Karpas-422 (cell line): Measurements from ENCODE around the gene RILPL1. TPM values are rescaled to one million over a fixed set of nuclear protein-coding genes. Genes with fewer than 3 reads are reported as not detected.
"Not testable (repeated sequence)": the region's sequence is repeated elsewhere in the genome, so short reads cannot be mapped to it uniquely, and the experiment has no call there.

Source experiments
- DNase-seq: peaks from one replicate; pipeline ENCODE4 v3.0.0-alpha.2; 2015
- H2AFZ ChIP-seq: fragments of 200-600 bp; sonication (generic); 2 replicates; pipeline ENCODE4 v1.6.1; 2014; ENCODE audit warnings: antibody characterized with exemption, low read length, mixed read lengths
- H3K27ac ChIP-seq: fragments of 200-600 bp; sonication (generic); 2 replicates; pipeline ENCODE4 v1.5.1; 2014; ENCODE audit warnings: mild to moderate bottlenecking, low read length, moderate library complexity
- H3K27me3 ChIP-seq: fragments of 200-600 bp; sonication (generic); 2 replicates; pipeline ENCODE4 v1.6.1; 2014; ENCODE audit warnings: low read length, mixed read lengths
- H3K36me3 ChIP-seq: fragments of 200-600 bp; sonication (generic); 2 replicates; pipeline ENCODE4 v1.6.1; 2014; ENCODE audit warnings: low read length, mixed read lengths; ENCODE audit not compliant: insufficient read depth
- H3K4me1 ChIP-seq: fragments of 200-600 bp; sonication (generic); 2 replicates; pipeline ENCODE4 v1.6.1; 2014; ENCODE audit warnings: mild to moderate bottlenecking, low read length, mixed read lengths
- H3K4me2 ChIP-seq: fragments of 200-600 bp; sonication (generic); 2 replicates; pipeline ENCODE4 v1.6.1; 2014; ENCODE audit warnings: low read length, low read depth, mild to moderate bottlenecking; ENCODE audit not compliant: poor library complexity, severe bottlenecking
- H3K4me3 ChIP-seq: fragments of 200-600 bp; sonication (generic); 2 replicates; pipeline ENCODE4 v1.5.1; 2014; ENCODE audit warnings: mild to moderate bottlenecking, antibody characterized with exemption, low read length, mixed read lengths
- H3K79me2 ChIP-seq: fragments of 200-600 bp; sonication (generic); 2 replicates; pipeline ENCODE4 v1.6.1; 2014; ENCODE audit warnings: mild to moderate bottlenecking, low read length, mixed read lengths
- H3K9ac ChIP-seq: fragments of 200-600 bp; sonication (generic); 2 replicates; pipeline ENCODE4 v1.6.0; 2014; ENCODE audit warnings: low read length
- H3K9me2 ChIP-seq: fragments of 200-600 bp; sonication (generic), shearing (Covaris generic); replicated peaks from 2 replicates; pipeline ENCODE4 v1.6.0; 2014; ENCODE audit warnings: mild to moderate bottlenecking, low read length, moderate library complexity; ENCODE audit not compliant: insufficient read depth
- H3K9me3 ChIP-seq: fragments of 300-700, 200-600 bp; sonication (generic); 2 replicates; pipeline ENCODE4 v1.6.1; 2014; ENCODE audit warnings: low read length, mixed read lengths
- H4K20me1 ChIP-seq: fragments of 200-600 bp; sonication (generic); 2 replicates; pipeline ENCODE4 v1.6.1; 2014; ENCODE audit warnings: mild to moderate bottlenecking, antibody characterized with exemption, low read length, low read depth; ENCODE audit not compliant: insufficient read depth
- total RNA-seq: library from RNA; depleted of rRNA; stranded (reverse); fragments of >200 nt; shearing (Covaris generic); gene quantifications from 2 replicates; pipeline ENCODE4 v1.2.3, GENCODE V29; 2014; ENCODE audit warnings: low replicate concordance

Gene RILPL1
- total RNA-seq, 1 experiment from 2014 or later = not detected

DNA sequence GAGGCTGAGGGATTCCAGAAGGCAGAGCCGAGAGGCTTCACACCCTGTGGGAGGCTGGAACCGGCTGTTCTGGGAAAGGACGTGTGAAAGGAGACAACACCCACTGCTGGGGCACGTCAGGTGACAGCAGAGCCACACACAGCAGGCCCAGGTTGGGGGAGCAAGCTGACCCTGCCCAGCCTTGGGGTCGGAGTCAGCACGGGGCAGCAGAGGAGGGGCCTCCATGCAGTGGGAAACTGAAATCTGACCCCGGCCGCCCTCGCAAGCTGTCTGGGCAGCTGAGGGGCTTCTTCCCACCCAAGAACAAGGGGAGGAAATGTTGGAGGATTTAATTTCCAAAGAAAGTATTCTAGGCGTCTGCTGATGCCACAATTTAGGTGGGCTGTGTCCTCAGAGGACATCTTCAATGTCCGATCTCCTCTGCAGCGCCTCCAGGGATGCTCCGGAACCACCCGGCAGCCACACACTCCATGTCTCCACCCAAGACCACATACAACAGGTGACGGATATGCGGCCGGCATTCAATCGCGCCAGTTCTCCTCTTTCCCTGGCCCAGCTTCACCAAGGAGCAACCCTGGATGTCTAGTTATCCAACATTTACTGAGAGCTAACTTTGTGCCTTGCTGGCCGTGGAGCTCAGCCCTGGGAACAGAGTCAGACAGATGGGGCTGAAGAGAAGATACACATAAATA lies 44.8 kb downstream of the RILPL1 start:
- H3K9me3 ChIP-seq = no peaks in the 10 kb centered on the region
- H3K9ac ChIP-seq = no peak overlapping the region

DNA sequence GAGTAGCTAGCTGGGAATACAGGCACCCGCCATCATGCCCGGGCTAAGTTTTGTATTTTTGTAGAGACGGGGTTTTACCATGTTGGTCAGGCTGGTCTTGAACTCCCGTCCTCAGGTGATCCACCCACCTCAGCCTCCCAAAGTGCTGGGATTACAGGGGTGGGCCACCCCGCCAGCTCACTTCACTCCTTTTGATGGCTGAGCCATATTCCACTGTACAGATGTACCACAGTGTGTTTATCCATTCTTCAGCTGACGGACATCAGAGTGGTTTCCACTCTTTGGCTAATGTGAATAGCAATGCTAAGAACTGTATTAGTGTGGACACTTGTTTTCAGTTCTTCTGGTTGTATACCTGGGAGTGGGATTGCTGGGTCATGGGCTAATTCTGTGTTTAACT lies 46.1 kb downstream of the RILPL1 start:
- Histone ChIP-seq H3K36me3 (no peaks in the 10 kb centered on the region), H2AFZ (no peak overlapping the region), H4K20me1 (no peaks in the 10 kb centered on the region), H3K4me1 (no peaks in the 10 kb centered on the region), H3K4me2 (no peak overlapping the region), H3K9me2 (no peaks in the 10 kb centered on the region), H3K9ac (no peak overlapping the region), H3K27me3 (no peaks in the 10 kb centered on the region), H3K27ac (no peak overlapping the region), H3K9me3 (no peaks in the 10 kb centered on the region), H3K79me2 (no peaks in the 10 kb centered on the region), H3K4me3 (no peak overlapping the region)
- no peak for DNase-seq

More for the DNA sequence above, 44.8 kb downstream of the RILPL1 start:
- DNase-seq = no peak
- no peaks in the 10 kb centered on the region for H3K36me3 ChIP-seq
- H3K27ac ChIP-seq = no peak overlapping the region
- no peaks in the 10 kb centered on the region for H4K20me1 ChIP-seq
- H3K9me2 ChIP-seq = no peaks in the 10 kb centered on the region
- no peaks in the 10 kb centered on the region for H3K4me1 ChIP-seq
- H2AFZ ChIP-seq = no peak overlapping the region
- no peak overlapping the region for H3K4me2 ChIP-seq
- H3K27me3 ChIP-seq = no peaks in the 10 kb centered on the region
- H3K4me3 ChIP-seq = no peak overlapping the region
- no peaks in the 10 kb centered on the region for H3K79me2 ChIP-seq

DNA sequence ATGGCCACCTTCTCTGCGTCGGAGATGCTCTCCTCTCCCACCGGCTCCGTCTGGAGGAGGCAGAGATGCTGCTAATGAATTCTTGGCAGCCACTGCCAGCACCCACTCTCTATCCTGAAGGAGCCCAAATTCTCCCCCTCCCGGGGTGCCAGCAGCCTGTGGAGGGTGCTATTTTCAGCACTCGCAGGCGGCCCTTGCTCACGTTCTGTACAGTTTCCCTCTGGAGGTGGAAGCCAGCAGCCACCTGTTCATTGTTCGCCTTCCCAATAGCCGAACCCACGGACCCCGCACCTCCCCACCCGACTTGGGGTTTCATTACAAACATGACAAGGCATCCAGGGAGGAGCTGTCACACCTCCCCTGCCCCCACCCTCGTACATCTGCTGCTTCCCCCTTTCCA lies 47.8 kb downstream of the RILPL1 start:
- Histone ChIP-seq H3K79me2 (no peaks in the 10 kb centered on the region), H3K4me1 (peaks cover 7% of the 10 kb centered on the region), H3K27ac (no peak overlapping the region), H3K9ac (no peak overlapping the region), H3K4me3 (no peak overlapping the region), H3K4me2 (no peak overlapping the region), H3K9me2 (no peaks in the 10 kb centered on the region), H2AFZ (no peak overlapping the region), H3K27me3 (no peaks in the 10 kb centered on the region), H3K9me3 (no peaks in the 10 kb centered on the region), H4K20me1 (no peaks in the 10 kb centered on the region), H3K36me3 (no peaks in the 10 kb centered on the region)
- DNase-seq = no peak

DNA sequence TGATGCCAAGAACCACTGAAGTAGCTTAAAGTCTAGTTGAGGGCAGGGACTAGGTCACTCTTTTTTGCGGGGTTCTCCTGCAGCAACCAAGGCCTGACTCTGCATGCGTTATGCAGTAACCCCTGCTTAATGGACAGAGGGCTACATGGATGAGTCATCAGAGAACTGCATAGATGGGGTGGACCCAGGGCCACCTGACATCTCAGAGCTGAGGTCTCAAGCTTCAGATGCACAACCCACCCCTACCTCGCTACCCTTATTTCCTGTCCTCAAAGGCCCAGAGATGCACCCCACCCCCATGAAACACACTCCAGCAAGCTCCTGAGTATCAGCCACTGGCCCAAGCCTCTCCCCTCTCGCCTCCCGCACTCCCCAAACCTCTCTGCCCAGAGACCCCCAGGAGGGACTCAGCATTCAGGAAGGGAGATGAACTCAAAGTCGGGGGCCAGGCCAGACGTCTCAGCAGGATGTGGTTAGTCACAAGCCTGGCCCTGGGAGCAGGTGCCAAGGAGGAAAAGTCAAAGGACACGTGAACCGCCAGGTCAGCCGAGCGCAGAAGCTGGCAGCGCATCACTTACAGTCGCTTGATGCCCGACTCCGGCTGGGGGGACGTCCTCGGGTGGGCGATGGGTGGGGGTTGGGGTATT lies 49.8 kb downstream of the RILPL1 start:
- Histone ChIP-seq H3K4me3 (no peak overlapping the region), H3K9me3 (no peaks in the 10 kb centered on the region), H3K27ac (no peak overlapping the region), H4K20me1 (no peaks in the 10 kb centered on the region), H2AFZ (no peak overlapping the region), H3K27me3 (no peaks in the 10 kb centered on the region), H3K36me3 (no peaks in the 10 kb centered on the region), H3K9ac (no peak overlapping the region), H3K79me2 (no peaks in the 10 kb centered on the region), H3K4me1 (peaks cover 13% of the 10 kb centered on the region), H3K4me2 (no peak overlapping the region), H3K9me2 (no peaks in the 10 kb centered on the region)
- no peak for DNase-seq

- H3K4me2 ChIP-seq = no peak overlapping the region
- H3K9ac ChIP-seq = no peak overlapping the region
- no peaks in the 10 kb centered on the region for H3K9me3 ChIP-seq
- no peak overlapping the region for H2AFZ ChIP-seq
- no peak for DNase-seq
- H3K36me3 ChIP-seq = no peaks in the 10 kb centered on the region
- no peaks in the 10 kb centered on the region for H4K20me1 ChIP-seq
- H3K4me1 ChIP-seq = peaks cover 13% of the 10 kb centered on the region
- no peaks in the 10 kb centered on the region for H3K79me2 ChIP-seq
- no peaks in the 10 kb centered on the region for H3K27me3 ChIP-seq
- no peak overlapping the region for H3K27ac ChIP-seq
- H3K4me3 ChIP-seq = no peak overlapping the region
- H3K9me2 ChIP-seq = no peaks in the 10 kb centered on the region
Measured at GRCh38 chr12:123482876-123483275, 50.6 kb downstream of the RILPL1 start.

- H3K79me2 ChIP-seq, H4K20me1 ChIP-seq, H3K36me3 ChIP-seq, H3K9me3 ChIP-seq, H3K27me3 ChIP-seq, H3K9me2 ChIP-seq: not testable (repeated sequence)
- peak overlapping the region; percentile 72 for H3K4me3 ChIP-seq
- peak overlapping the region; percentile 39; the same call in 1 of the 2 replicates for H3K27ac ChIP-seq
- H3K4me1 ChIP-seq = peaks cover 13% of the 10 kb centered on the region
- peak; percentile 57 for DNase-seq
- peak overlapping the region; percentile 54 for H3K9ac ChIP-seq
- H2AFZ ChIP-seq = peak overlapping the region; percentile 69
- H3K4me2 ChIP-seq = peak overlapping the region; percentile 86
Measured at GRCh38 chr12:123481251-123481650, 52.3 kb downstream of the RILPL1 start.

DNA sequence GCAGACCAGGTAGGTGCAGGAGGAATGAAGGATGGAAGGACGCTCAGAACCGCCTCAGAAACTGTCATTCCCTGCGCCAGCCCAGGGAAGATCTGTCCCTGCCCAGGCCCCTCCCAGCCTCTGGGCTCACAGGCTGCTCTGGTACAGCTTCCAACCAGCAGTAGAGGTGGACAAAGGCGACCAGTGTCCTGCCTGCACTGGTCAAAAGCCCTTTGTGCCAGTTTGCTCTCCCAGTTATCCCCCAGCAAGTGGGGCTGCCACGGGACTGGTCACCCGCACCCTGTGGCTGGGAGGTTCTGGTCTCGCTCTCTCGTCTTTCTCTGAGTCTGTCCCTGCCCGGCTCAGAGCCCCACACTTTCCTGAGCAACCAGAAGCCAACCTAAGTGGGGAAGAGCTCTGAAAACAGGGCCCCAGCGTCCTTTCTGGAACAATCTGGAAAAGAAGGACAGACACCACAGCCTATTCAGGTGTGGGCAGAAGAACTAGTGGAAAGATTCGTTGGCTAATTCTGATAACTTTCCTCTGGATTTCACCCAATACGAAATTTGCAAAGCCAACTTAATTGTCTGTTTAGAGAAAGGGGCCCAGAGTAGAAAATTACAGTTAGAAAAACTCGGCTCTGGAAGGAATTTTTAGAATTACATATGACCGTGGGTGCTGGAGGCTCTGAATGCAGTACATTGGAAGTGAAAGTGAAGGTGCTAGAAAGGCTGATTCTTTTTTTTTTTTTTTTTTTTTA lies 53.9 kb downstream of the RILPL1 start:
- Histone ChIP-seq H3K9me2 (no peaks in the 10 kb centered on the region), H4K20me1 (no peaks in the 10 kb centered on the region), H3K27me3 (no peaks in the 10 kb centered on the region), H3K4me2 (no peak overlapping the region), H3K4me3 (no peak overlapping the region), H3K79me2 (no peaks in the 10 kb centered on the region), H3K4me1 (peaks cover 13% of the 10 kb centered on the region), H3K9ac (no peak overlapping the region), H3K27ac (no peak overlapping the region), H3K36me3 (no peaks in the 10 kb centered on the region), H2AFZ (no peak overlapping the region), H3K9me3 (no peaks in the 10 kb centered on the region)
- no peak for DNase-seq

GRCh38 chr12:123478762-123479161 lies 54.8 kb downstream of the RILPL1 start:
- Histone ChIP-seq H3K36me3 (no peaks in the 10 kb centered on the region), H3K4me3 (no peak overlapping the region), H3K9ac (no peak overlapping the region), H3K79me2 (no peaks in the 10 kb centered on the region), H3K27ac (no peak overlapping the region), H4K20me1 (no peaks in the 10 kb centered on the region), H3K4me1 (peaks cover 13% of the 10 kb centered on the region), H2AFZ (no peak overlapping the region), H3K27me3 (no peaks in the 10 kb centered on the region), H3K4me2 (no peak overlapping the region), H3K9me3 (no peaks in the 10 kb centered on the region), H3K9me2 (no peaks in the 10 kb centered on the region)
- DNase-seq = no peak
